SK-N-SH (cell line): Measurements from ENCODE around the gene SH2B2. TPM values are rescaled to one million over a fixed set of nuclear protein-coding genes. Genes with fewer than 3 reads are reported as not detected.
"Not testable (repeated sequence)": the region's sequence is repeated elsewhere in the genome, so short reads cannot be mapped to it uniquely, and the experiment has no call there.

ENCODE experiments used
- CTCF ChIA-PET: fragments of 300-600, 350-600 bp; formaldehyde crosslinking; extraction: SDS; loops from one replicate; lab custom pipeline; 2021; lab: Yijun Ruan, JAX
- POLR2A ChIA-PET: fragments of 350-600 bp; sonication (Branson Sonifier 250); formaldehyde crosslinking; extraction: SDS; loops from one replicate; lab custom pipeline; 2020; ENCODE audit warnings: antibody characterized with exemption, inconsistent platforms; lab: Yijun Ruan, JAX
- DNase-seq: peaks from one replicate; pipeline ENCODE4 v3.0.0; 2012
- H2AFZ ChIP-seq: fragments of 200-600 bp; sonication (generic); 2 replicates; pipeline ENCODE4 v1.8.1; 2016; ENCODE audit warnings: antibody characterized with exemption, mild to moderate bottlenecking, low read depth
- H3F3A ChIP-seq: fragments of 200-600 bp; sonication (generic); replicated peaks from 2 replicates; pipeline ENCODE3; 2016; ENCODE audit warnings: antibody characterized with exemption, mild to moderate bottlenecking; ENCODE audit not compliant: insufficient read depth
- H3K27ac ChIP-seq, 2 experiments: fragments of 200-500 bp in 1 of 2; fragments of 200-600 bp in 1 of 2; sonication (Bioruptor generic) in 1 of 2; sonication (generic), shearing (Covaris generic) in 1 of 2; 2 replicates each; pipeline versions ENCODE4 v1.5.1 to v1.6.1; 2014 to 2016; ENCODE audit warnings: low read depth in 2 of 2, inconsistent platforms in 1 of 2, low read length in 1 of 2, mild to moderate bottlenecking in 1 of 2, mixed read lengths in 1 of 2
- H3K27me3 ChIP-seq: fragments of 200-600 bp; sonication (generic), shearing (Covaris generic); 2 replicates; pipeline ENCODE4 v1.6.1; 2016; ENCODE audit warnings: mixed run types; ENCODE audit not compliant: insufficient read depth
- H3K36me3 ChIP-seq, 2 experiments: fragments of 200-500 bp in 1 of 2; fragments of 200-600 bp in 1 of 2; sonication (Bioruptor generic) in 1 of 2; sonication (generic) in 1 of 2; replicated peaks in 1 of 2; 2 replicates each; pipeline versions ENCODE3 to v1.5.1; 2014 to 2016; ENCODE audit warnings: low read length in 1 of 2, mild to moderate bottlenecking in 1 of 2; ENCODE audit not compliant: insufficient read depth in 2 of 2, control insufficient read depth in 1 of 2
- H3K4me1 ChIP-seq, 2 experiments: fragments of 200-500 bp in 1 of 2; fragments of 200-600 bp in 1 of 2; sonication (Bioruptor generic) in 1 of 2; sonication (generic), shearing (Covaris generic) in 1 of 2; 2 replicates each; pipeline versions ENCODE4 v1.5.1 to v1.6.1; 2014 to 2016; ENCODE audit warnings: low read depth in 1 of 2, low read length in 1 of 2, mixed run types in 1 of 2; ENCODE audit not compliant: insufficient read depth in 2 of 2, control insufficient read depth in 1 of 2
- H3K4me2 ChIP-seq: fragments of 200-600 bp; sonication (generic), shearing (Covaris generic); 2 replicates; pipeline ENCODE4 v1.6.1; 2017; ENCODE audit warnings: mixed run types
- H3K4me3 ChIP-seq, 2 experiments: fragments of 200-500 bp in 1 of 2; fragments of 200-600 bp in 1 of 2; sonication (Bioruptor generic) in 1 of 2; sonication (generic), shearing (Covaris generic) in 1 of 2; 2 replicates each; pipeline versions ENCODE4 v1.5.1 to v1.8.1; 2014 to 2016; ENCODE audit warnings: low read depth in 2 of 2, inconsistent platforms in 1 of 2, low read length in 1 of 2, mild to moderate bottlenecking in 1 of 2, mixed read lengths in 1 of 2, moderate library complexity in 1 of 2
- H3K79me2 ChIP-seq: fragments of 200-600 bp; sonication (generic); 2 replicates; pipeline ENCODE4 v1.8.1; 2017; ENCODE audit warnings: mild to moderate bottlenecking; ENCODE audit not compliant: insufficient read depth
- H3K9ac ChIP-seq: fragments of 200-600 bp; sonication (generic); 2 replicates; pipeline ENCODE4 v1.6.1; 2017; ENCODE audit warnings: mixed run types
- H3K9me2 ChIP-seq: fragments of 200-600 bp; sonication (generic); 2 replicates; pipeline ENCODE4 v1.6.1; 2017; ENCODE audit warnings: mixed run types
- H3K9me3 ChIP-seq: fragments of 200-600 bp; sonication (generic); 2 replicates; pipeline ENCODE4 v1.6.1; 2017; ENCODE audit warnings: mixed run types, mild to moderate bottlenecking, moderate library complexity
- H4K20me1 ChIP-seq: fragments of 200-600 bp; sonication (generic); 2 replicates; pipeline ENCODE4 v1.6.1; 2017; ENCODE audit warnings: mild to moderate bottlenecking, mixed run types; ENCODE audit not compliant: insufficient read depth
- ELF1 ChIP-seq: IDR thresholded peaks from 2 replicates; pipeline ENCODE4 v1.4.0; 2012
- FOSL2 ChIP-seq: IDR thresholded peaks from 2 replicates; pipeline ENCODE4 v1.4.0; 2012; ENCODE audit warnings: low read depth, mild to moderate bottlenecking, moderate library complexity, borderline replicate concordance
- FOXJ3 ChIP-seq: sonication (generic); formaldehyde crosslinking; IDR thresholded peaks from 2 replicates; pipeline ENCODE4 v1.5.1; 2020; ENCODE audit warnings: mild to moderate bottlenecking, missing genetic modification reagents
- GABPA ChIP-seq: IDR thresholded peaks from 2 replicates; pipeline ENCODE4 v1.4.0; 2012; ENCODE audit warnings: low read depth, mild to moderate bottlenecking
- JUND ChIP-seq: IDR thresholded peaks from 2 replicates; pipeline ENCODE4 v1.4.0; 2012
- MXI1 ChIP-seq: IDR thresholded peaks from 2 replicates; pipeline ENCODE4 v1.6.1; 2012; ENCODE audit warnings: mild to moderate bottlenecking, low read depth, low read length, improper control_type of control experiment
- NFIC ChIP-seq: IDR thresholded peaks from 2 replicates; pipeline ENCODE4 v1.4.0; 2012; ENCODE audit warnings: borderline replicate concordance
- RCOR1 ChIP-seq: fragments of 150-350 bp; IDR thresholded peaks from 2 replicates; pipeline ENCODE4 v1.6.1; 2017; ENCODE audit warnings: antibody characterized with exemption, low read length
- REST ChIP-seq: IDR thresholded peaks from 2 replicates; pipeline ENCODE4 v1.6.1; 2012; ENCODE audit warnings: mild to moderate bottlenecking, low read depth, low read length, moderate library complexity
- RXRA ChIP-seq: IDR thresholded peaks from 2 replicates; pipeline ENCODE4 v1.4.0; 2012; ENCODE audit warnings: low read depth, mild to moderate bottlenecking, borderline replicate concordance
- TAF1 ChIP-seq: IDR thresholded peaks from 2 replicates; pipeline ENCODE4 v1.6.1; 2012; ENCODE audit warnings: low read depth, mild to moderate bottlenecking, low read length, moderate library complexity, borderline replicate concordance
- TCF12 ChIP-seq: IDR thresholded peaks from 2 replicates; pipeline ENCODE4 v1.4.0; 2012
- YY1 ChIP-seq: IDR thresholded peaks from 2 replicates; pipeline ENCODE4 v1.4.0; 2012; ENCODE audit warnings: low read depth, mild to moderate bottlenecking
- ZBTB33 ChIP-seq: IDR thresholded peaks from 2 replicates; pipeline ENCODE4 v1.4.0; 2012; ENCODE audit warnings: low read depth, borderline replicate concordance
- WGBS: methylation state at CpG from one replicate; pipeline ENCODE4 v1.1.6; 2017; ENCODE audit warnings: low lambda C conversion rate; 5-methylcytosine and 5-hydroxymethylcytosine counted together
- polyA plus RNA-seq, 3 experiments: library from polyadenylated mRNA; depleted of rRNA; stranded (reverse); fragments of >200 nt; gene quantifications; 2 replicates each; pipeline ENCODE4 v1.2.3, GENCODE V29; 2012
- TF ChIP-seq, protein P1 (sequence below): IDR thresholded peaks from 2 replicates; pipeline ENCODE4; 2012

The SH2B2 gene
- polyA plus RNA-seq, 1 of the 3 experiments (the other 2 are of a cell fraction) = 4.7 TPM

- POLR2A ChIA-PET = no interaction called here
- Histone ChIP-seq H3K4me1 (peaks cover 0 to 2% of the 10 kb centered on the region in 2 experiments; a peak in 1 of 4 replicates), H3K9ac (no peak overlapping the region), H4K20me1 (no peaks in the 10 kb centered on the region), H3F3A (peaks cover 3% of the 10 kb centered on the region), H3K27ac (no peak overlapping the region), H3K36me3 (no peaks in the 10 kb centered on the region), H3K27me3 (no peaks in the 10 kb centered on the region; the same call in 1 of the 2 replicates), H3K4me2 (no peak overlapping the region), H2AFZ (no peak overlapping the region), H3K9me2 (no peaks in the 10 kb centered on the region), H3K79me2 (no peaks in the 10 kb centered on the region), H3K4me3 (no peak overlapping the region), H3K9me3 (no peaks in the 10 kb centered on the region)
- CTCF ChIA-PET = no interaction called here
- TF ChIP-seq NFIC = no peak
- no peak for TF ChIP-seq FOXJ3 (CRISPR knock-in tag)
- TF ChIP-seq TAF1 = no peak
- no peak for TF ChIP-seq JUND
- no peak for TF ChIP-seq FOSL2
- TF ChIP-seq GABPA = no peak
- TF ChIP-seq MXI1 = no peak
- no peak for TF ChIP-seq TCF12
- no peak for DNase-seq
- 70% methylated on average over 5 of the region's 5 CpGs for WGBS
Measured at GRCh38 chr7:102323914-102324195, 37.2 kb downstream of the SH2B2 start.

- H3K4me1 ChIP-seq, H3K27me3 ChIP-seq, H3K4me2 ChIP-seq, H3K4me3 ChIP-seq, H2AFZ ChIP-seq, H3K27ac ChIP-seq, H3K9ac ChIP-seq, H3K9me2 ChIP-seq, H3K79me2 ChIP-seq, H4K20me1 ChIP-seq, CTCF ChIA-PET, DNase-seq, POLR2A ChIA-PET, H3K36me3 ChIP-seq, H3K9me3 ChIP-seq, H3F3A ChIP-seq: not testable (repeated sequence)
- 90% methylated on average over 11 of the region's 11 CpGs for WGBS
Measured at GRCh38 chr7:102325106-102325505, 38.4 kb downstream of the SH2B2 start.

DNA sequence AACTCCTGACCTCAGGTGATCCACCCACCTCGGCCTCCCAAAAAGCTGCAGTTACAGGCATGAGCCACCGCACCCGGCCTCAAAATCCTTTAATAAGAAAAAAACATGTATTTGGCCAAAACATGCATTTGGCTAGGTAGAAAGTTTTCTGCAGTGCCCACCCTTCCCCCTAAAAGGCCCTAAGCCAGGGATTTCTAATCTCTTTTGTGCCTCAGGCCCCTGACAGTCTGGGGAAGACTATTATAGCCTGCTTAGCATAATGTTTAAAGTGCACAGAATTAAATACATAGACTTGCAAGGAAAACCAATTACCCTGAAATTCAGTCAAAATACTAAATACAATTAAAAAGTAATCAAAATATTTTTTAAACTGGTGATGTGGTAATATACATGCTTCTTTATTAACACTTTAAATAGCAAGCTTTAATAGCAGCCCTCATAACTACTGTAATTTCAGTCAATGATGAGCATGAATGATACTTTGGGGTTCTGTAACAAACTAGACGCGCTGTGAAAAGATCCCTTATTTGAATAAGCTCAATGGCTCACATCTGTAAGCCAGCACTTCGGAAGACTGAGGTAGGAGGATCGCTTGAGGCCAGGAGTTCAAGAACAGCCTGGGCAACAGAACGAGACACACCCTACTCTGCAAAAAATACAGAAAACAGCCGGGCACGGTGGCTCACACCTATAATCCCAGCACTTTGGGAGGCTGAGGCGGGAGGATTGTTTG lies 39.7 kb downstream of the SH2B2 start:
- CTCF ChIA-PET = no interaction called here
- H3K27me3 ChIP-seq = no peaks in the 10 kb centered on the region; the same call in 1 of the 2 replicates
- no peak for TF ChIP-seq ELF1
- TF ChIP-seq ZBTB33 = no peak
- no peak for TF ChIP-seq REST
- no peak for TF ChIP-seq RXRA
- no peak for TF ChIP-seq TCF12
- no peak for TF ChIP-seq YY1
- TF ChIP-seq, protein P1, sequence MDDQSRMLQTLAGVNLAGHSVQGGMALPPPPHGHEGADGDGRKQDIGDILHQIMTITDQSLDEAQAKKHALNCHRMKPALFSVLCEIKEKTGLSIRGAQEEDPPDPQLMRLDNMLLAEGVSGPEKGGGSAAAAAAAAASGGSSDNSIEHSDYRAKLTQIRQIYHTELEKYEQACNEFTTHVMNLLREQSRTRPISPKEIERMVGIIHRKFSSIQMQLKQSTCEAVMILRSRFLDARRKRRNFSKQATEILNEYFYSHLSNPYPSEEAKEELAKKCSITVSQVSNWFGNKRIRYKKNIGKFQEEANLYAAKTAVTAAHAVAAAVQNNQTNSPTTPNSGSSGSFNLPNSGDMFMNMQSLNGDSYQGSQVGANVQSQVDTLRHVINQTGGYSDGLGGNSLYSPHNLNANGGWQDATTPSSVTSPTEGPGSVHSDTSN = no peak
- TF ChIP-seq FOSL2 = no peak
- TF ChIP-seq TAF1 = no peak
- TF ChIP-seq RCOR1 = no peak

More for the DNA sequence above, 39.7 kb downstream of the SH2B2 start:
- Histone ChIP-seq H3K9me3 (no peaks in the 10 kb centered on the region), H4K20me1 (no peaks in the 10 kb centered on the region), H3K4me2 (no peak overlapping the region), H3K9me2 (no peaks in the 10 kb centered on the region), H3F3A (peaks cover 3% of the 10 kb centered on the region), H2AFZ (no peak overlapping the region), H3K36me3 (no peaks in the 10 kb centered on the region), H3K9ac (no peak overlapping the region), H3K4me3 (no peak overlapping the region), H3K79me2 (no peaks in the 10 kb centered on the region), H3K4me1 (peaks cover 0 to 2% of the 10 kb centered on the region in 2 experiments; a peak in 1 of 4 replicates), H3K27ac (no peak overlapping the region)
- POLR2A ChIA-PET = no interaction called here
- 83% methylated on average over 11 of the region's 11 CpGs for WGBS
- DNase-seq = no peak
